Central memory CD4-positive, alpha-beta T cell (primary cell): ENCODE data around the gene PLCG2.
"Not testable (repeated sequence)": the region's sequence is repeated elsewhere in the genome, so short reads cannot be mapped to it uniquely, and the experiment has no call there.

Experiments used
- DNase-seq: peaks from one replicate; pipeline ENCODE4 v3.0.0; 2022

Gene PLCG2

DNA sequence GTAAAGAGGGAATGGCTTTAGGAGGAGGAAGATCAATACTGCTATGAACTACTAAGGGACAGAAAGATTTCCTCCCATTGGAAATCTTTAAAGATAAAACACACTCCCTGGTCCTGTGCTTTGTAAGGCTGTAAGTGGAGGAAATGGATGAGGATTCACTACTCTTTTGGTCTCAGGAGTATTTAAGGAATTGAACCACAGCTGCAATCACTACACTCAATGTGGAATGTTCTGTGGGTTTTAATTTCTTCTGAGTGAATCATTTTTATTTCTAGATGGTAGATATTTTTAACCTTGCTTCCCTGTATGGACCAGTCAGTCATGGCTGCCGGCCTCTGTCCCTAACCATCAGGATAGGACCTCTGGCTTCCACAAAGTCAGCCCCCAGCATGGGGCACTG, 166.6 kb downstream of the PLCG2 start:
- DNase-seq, result no peak

DNA sequence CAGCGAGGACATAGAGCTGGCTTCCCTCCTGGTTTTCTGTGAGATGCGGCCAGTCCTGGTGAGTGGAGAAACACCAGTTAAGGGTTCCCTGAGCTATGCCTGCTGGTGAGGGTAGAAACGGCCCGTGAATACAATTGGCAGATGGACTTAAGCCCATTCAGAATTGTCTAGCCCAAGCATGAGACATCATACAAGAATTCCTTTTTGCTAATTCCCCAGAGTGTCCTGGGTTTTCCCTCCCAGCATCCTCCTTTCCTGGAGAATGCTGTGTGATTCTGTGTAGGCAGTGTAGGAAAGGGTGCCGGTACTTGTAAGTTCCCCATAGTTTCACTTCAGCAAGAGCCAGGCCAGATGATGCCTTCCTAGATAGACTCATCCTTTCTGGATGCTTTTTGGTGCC, 167.1 kb downstream of the PLCG2 start:
- no peak for DNase-seq

DNA sequence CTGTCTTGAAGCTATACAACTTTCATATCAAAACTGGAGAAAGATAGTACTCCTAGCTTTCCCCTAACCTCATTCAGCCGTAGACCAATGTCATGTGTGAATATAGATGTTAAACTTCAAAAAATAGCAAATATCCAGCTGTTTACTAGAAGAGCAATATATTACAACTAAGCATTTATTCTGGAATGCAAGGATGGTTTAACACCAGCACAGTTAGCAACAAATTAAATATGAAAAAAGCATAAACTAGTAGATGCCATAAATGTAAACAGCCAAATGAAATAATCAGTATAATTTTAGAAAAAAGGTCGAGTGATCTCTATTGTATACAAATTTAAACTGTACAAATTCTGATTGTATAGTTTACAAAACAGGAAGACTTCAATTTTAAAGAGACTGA, 172.5 kb downstream of the PLCG2 start:
- no peak for DNase-seq

DNA sequence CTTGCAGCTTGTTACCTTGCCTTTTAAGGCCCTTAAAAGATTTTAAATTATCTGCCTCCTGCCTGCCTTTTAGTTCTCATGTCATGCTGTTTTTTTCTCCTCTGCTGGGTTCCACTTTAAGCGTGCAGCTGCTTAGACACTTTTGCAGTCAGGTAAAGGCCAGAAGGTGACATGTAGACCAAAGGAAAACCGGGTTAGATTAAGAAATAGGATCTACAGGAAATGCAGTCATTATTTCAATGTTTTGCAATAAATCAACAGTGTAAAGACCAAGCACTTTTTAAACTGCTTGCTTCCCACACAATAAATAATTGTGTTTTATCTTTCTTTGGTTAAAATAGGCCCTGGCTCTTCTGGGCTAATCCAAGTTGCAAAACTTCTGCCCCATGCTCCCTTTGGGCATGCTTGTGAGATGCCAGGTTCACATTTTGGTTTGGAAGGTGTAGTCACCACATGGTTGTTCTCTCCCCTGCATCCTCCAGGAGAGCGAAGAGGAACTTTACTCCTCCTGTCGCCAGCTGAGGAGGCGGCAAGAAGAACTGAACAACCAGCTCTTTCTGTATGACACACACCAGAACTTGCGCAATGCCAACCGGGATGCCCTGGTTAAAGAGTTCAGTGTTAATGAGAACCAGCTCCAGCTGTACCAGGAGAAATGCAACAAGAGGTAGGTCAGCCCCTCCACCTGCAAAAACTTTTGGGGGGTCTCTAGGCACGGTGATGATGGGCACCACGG, 177.3 kb downstream of the PLCG2 start:
- DNase-seq, result no peak

DNA sequence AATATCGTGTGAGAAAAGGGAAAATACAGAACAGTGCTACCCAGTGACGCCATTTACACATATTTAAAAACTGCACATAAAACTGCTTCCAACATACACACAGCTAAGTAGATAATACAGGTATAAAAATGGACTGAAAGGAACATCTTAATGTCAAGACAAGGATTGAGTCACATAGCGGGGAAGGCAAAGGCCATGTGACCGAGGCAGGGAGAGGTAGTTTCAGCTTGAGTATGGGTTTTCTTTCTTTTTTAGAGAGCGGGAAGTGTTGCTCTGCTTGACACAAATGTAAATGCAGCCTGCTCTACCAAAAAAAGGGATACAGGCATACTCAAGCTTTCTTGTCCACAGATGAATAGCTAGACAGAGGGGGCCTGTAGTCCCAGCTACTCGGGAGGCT, 185.7 kb downstream of the PLCG2 start:
- DNase-seq, result no peak

DNA sequence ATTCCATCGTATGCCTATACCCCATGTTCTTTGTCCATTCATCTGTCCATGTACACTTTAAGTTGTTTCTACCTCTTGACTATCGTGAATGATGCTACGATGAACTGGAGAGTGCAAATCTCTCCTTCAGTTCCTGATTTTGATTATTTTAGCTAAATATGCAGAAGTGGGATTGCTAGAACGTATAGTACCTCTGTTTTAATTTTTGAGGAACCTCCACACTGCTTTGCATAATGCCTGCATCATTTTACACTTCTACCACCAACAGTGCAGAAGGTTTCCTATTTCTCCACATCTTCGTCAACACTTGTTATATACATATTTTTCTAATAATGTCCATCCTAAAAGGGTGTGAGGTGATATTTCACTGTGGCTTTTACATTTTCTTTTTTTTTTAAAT, 188.3 kb downstream of the PLCG2 start:
- no peak for DNase-seq

DNA sequence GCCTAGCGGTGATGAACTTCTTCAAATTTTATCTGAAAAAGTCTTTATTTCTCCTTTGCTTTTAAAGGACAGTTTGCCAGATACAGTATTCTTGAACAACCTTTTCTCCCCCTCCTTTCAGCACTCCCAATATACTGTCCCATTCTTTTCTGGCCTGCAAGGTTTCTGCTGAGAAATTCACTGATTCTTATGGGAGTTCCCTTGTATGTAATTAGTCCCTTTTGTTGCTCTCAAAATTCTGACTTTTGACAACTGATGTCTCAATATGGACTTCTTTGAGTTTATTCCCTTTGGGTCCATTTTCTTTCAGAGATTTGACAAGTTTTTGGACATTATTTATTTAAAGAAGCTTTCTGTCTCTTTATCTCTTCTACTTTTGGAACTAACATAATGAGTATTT, 192.8 kb downstream of the PLCG2 start:
- DNase-seq, result no peak

DNA sequence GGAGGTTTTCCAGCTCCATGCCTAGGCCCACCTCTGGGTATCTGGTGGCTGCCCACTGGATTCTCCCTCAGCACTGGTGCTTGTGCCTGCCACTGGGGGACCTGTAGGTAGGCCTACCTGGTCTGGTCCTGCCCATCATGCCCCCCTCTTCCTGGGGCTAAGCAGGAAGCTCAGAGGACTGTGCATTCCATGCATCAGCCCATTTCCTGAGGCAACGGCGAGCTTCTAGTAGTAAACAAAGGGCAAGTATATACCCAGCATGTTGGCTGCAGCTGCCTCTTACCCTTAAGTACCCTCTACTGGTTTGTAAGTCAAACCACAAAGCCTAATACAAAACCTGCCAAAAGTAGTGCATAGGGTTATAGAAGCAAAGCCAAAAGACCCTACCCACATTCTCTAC, 194.6 kb downstream of the PLCG2 start:
- no peak for DNase-seq

DNA sequence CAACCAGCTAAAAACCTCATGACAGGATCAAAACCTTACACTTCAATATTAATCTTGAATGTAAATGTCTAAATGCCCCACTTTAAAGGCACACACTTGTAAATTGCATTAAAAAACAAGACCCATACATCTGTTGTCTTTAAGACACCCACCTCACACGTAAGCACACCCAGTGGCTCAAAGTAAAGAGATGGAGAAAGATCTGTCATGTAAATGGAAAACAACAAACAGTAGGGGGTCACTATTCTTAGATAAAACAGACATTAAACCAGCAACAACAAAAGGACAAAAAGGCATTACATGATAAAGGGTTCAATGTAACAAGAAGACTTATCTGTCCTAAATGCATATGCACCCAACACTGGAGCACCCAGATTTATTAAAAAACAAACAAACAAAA, 196.5 kb downstream of the PLCG2 start:
- DNase-seq, result no peak

DNA sequence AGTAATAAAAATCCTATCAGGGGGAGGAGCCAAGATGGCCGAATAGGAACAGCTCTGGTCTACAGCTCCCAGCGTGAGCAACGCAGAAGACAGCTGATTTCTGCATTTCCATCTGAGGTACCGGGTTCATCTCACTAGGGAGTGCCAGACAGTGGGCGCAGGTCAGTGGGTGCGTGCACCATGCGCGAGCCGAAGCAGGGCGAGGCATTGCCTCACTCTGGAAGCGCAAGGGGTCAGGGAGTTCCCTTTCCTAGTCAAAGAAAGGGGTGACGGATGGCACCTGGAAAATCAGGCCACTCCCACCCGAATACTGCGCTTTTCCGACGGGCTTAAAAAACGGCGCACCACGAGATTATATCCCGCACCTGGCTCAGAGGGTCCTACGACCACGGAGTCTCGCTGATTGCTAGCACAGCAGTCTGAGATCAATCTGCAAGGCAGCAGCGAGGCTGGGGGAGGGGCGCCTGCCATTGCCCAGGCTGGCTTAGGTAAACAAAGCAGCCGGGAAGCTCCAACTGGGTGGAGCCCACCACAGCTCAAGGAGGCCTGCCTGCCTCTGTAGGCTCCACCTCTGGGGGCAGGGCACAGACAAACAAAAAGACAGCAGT, 198.3 kb downstream of the PLCG2 start:
- not testable (repeated sequence) for DNase-seq

DNA sequence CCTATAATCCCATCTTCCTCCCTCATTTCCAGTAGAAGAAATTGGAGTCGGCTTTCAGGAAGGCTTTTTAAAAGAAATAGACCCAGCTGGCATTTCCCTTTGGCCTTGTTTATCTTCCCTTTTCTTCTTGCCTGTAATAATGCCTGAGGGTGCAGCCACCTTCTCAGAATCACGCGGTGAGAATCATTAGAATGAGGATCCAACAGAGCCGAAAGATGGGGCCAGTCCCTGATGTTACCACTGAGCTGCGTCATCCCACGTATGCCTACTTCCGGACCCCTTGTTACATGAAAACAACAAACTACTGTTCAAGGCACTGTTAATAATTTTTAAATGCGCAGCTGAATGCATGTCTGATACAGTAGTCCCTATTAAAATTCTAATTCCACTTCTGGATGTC, 208.0 kb downstream of the PLCG2 start:
- no peak for DNase-seq

DNA sequence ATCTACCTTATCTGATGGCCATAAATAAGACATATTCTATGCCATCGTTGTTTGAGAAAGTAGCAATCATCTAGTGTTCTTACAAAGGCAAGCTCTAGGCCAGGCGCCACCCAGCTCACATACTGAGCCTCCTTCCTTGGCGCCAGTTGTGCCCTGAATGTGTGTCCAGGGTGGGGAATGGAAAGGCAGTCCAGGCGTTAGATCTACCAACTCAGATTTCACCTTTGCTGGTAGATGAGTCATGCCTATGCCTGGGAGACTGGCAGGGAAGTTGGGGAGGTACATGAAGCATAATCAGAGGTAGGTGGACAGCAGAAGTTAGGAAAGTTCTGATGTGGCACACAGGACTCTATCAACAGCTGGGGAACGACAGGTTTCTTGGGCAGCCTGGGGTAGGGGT, 208.6 kb downstream of the PLCG2 start:
- no peak for DNase-seq

DNA sequence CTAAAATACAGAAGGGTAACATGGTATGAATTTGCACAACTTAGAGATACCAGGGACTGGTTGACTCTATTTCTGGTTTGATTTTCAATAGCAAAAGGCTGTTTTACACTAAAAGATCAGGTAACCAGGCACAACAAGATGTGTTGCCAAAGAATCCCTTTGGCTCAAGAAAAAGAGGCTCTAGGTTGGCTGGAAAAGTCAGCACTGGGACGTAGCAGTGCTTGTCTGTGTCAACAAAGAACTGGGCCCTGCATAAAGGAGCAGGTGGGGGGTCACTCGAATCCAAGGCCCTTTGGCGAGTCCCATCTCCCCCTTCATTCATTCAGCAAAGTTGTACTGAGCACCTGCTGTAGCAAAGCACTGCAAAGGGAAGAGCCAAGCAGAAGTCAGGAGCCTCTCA, 213.8 kb downstream of the PLCG2 start:
- no peak for DNase-seq

DNA sequence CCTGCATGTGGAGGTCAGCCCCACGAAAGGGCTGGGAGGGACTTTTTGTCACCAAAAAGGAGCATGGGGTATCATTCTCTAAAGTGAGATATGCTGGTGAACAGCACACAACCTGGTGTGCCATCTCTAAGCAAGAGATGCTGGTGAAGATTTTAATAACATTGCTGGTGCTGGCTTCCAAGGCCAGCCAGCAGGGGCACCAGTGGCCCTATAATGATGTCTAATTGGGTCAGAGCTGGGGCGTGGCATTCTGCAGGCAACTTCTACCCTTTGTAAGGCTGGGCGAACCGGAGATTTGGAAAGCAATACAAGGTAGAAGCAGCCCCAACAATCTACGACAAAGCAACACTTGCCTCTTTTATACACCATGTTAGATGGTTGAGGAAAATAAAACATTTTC, 215.4 kb downstream of the PLCG2 start:
- DNase-seq, result no peak

DNA sequence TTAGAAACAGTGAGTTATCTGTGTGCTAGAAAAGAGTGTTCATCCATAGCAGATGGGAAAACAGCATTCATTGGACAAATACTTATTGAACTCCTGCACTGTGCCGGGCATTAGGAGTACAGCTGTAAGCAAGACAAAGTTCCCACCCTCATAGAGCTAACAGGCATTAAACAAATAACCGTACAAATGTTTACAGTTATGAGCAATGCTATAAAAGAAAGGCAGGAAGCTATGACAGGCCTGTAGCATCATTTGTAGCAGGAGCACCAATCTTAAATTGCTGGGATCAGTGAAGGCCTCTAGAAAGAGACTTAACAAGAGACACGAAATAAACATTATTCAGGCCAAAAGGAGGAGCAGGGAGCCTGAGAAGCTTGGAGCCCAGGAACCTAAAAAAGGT, 216.6 kb downstream of the PLCG2 start:
- no peak for DNase-seq

DNA sequence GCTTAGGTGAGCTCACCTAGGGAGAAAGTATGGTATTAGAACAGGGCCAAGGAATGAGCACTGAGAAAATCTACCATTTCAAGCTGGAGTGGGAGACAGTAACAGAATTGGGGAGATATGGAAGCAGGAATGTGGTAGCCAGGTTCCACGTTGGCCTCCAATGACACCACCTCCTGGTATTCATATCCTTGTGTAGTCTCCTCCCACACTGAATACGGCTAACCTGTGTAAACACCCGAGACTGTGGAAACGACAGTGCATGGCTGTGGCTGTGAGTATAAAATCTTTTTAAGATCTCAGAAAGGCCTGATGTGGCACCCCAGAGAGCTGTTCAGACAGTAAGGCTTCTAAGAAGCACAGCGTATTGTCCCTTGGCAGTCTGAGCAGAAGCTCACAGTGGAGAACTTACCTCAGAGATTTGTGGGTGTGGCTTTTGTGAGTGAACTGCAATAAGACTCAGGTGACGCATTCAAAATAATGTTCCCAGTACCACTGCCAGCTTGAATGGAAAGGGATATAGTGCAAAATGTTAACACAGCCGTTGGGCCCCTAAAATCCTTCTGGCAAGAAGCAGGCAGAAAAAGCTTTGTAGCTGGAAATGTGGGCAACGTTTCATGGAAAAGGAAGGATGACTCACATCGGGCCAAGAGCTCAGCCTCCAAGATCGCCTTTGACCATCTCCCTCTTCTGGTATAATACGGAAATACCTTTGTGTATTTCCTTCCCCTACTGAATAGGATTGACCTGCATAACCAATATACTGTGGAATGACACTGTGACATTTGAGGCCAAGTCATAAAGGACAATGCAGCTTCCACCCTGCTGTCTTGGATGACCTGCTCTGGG, 217.8 kb downstream of the PLCG2 start:
- no peak for DNase-seq

DNA sequence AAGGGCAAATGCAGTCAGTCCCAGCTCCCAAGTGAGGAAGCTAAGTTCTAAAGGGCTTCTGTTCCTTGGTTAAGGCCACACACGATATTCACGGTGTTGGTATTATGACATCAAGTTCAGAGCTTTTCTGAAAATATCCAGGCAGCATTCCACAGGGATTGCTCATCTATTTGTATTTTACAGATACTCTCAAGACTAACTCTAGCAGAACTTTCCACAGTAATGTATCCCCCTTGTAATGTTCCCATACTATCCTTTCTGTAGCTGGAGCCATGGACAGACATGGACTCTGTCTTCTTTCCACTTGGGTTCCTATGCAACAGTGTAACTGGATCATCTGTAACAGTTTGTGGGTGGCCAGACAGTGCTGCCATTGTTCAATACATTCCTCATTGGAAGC, 218.6 kb downstream of the PLCG2 start:
- no peak for DNase-seq

DNA sequence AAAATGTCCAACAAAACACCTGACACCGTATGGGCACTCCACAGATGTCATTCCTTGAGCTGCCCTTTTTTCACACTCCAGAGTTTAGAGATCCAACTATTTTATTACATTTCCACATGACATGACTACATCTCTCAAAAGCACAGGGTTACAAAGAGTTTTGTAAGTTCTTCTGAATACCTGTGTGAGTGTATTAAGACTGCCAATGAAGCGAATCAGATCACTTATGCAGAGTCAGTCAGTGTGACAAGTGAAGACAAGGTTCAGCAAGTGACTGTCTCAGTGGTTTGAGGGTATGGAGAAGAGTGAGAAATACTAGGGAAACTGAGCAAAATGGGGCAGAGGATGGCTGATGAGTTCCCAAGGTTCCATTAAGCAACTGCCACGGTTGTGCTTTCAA, 223.7 kb downstream of the PLCG2 start:
- DNase-seq, result no peak

DNA sequence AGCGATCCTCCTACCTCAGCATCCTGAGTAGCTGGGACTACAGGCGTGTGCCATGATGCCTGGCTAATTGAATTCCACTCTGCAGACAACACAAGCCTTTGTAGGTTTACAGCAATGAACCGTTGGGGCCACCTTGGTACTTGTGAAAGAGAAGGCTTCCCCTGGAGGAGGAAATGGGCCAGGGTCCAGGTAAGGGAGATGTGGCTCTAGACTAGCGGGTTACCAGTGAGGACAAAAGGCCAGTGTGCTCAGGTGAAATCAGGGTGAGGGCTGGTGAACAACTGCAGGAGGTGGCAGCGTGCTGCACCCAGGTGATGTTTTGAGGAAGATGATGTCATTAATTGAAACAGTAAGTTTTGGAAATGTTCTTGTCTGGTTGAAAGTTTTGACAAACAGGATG, 225.5 kb downstream of the PLCG2 start:
- no peak for DNase-seq

DNA sequence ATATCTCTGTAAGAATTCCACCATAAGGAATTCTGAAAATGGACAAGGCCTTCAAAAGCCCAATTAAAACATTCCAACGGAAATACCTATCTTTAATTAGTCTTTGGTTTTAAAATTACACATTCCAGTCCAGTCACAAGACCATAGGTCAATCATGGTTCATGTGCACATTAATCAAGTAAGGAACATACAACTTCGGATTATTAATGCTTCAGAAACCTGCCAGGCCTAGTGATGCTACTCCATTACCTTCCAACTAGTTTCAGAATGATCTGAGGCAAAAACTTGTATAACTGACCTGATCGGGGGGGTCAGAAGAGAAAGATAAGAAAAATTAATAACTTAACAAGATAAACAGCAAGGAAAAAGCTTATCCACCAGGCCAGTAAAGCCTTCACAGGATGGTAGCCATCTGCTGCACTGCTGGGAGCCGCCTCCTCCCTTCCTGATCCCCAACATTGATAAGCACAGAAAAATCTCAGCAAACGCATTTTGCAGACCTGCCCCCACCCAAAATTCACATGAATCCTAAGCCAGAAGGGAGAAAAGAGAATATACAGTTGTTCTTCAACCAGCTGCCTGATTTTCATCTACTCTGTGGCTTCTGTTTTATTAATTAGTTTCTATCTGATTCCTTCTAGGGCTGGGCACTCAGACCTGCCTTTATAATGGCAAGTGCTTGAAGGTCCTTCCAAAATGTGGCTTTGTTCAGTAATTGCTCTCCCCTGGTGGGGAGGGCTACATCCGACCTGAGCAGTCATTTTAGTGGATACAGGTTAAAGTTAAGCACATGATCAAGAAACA, 226.1 kb downstream of the PLCG2 start:
- no peak for DNase-seq

DNA sequence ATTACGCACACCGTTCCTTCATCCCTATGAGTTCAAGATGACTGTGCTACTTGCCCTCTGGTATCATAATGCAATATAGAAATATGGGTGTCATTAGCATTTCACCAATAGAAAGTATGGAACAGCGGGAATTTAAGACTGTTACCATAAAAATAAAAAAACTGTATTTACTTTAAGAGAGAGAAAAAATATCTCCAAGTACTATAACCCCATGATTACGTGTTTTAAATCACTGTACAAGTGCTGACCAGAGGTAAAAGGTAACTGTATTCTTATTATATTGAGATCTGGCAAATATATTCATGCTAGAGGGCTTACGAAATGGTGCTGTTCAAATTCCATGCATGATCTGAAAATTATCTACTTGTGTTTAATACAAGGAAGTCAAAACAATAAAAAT, 226.9 kb downstream of the PLCG2 start:
- no peak for DNase-seq

DNA sequence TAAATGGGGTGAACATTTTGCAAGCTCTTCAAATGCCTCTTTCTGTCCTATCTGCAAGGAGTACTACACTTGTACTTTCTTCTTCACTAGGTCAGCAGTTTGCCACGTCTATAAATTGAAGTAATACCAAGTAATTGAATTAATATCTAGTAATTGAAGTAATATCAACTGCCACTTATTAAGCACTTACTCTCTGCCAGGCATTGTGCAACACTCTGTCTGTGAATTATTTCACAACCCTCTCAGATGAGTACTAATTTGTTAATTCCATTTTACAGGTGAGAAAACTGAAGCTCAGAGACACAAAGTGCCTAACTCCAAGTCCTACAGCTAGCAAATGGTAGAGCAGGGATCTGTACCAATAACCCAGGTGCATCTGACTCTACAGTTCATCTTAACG, 228.1 kb downstream of the PLCG2 start:
- DNase-seq, result no peak

DNA sequence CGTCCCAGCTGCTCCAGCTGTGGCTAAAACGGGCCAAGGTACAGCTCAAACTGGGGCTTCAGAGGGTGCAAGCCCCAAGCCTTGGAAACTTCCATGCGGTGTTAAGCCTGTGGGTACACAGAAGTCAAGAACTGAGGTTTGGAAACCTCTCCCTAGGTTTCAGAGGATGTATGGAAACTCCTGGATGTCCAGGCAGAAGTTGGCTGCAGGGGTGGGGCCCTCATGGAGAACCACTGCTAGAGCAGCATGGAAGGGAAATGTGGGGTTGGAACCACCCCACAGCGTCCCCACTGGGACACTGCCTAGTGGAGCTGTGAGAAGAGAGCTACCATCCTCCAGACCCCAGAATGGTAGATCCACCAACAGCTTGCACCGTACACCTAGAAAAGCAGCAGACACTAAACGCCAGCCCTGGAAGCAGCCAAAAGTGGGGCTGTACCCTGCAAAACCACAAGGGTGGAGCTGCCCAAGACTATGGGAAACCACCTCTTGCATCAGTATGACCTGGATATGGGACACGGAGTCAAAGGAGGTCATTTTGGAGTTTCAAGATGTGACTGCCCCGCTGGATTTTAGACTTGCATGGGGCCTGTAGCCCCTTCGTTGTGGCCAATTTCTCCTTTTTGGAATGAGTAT, 230.0 kb downstream of the PLCG2 start:
- no peak for DNase-seq
